KMS-11 (cell line): ENCODE measurements around the gene ITGAV.

Experiments used
- H2AFZ ChIP-seq: fragments of 200-600 bp; sonication (generic); 2 replicates; pipeline ENCODE4 v1.6.1; 2016; ENCODE audit warnings: antibody characterized with exemption, mixed run types, low read depth
- H3K27ac ChIP-seq: fragments of 200-600 bp; sonication (generic); 2 replicates; pipeline ENCODE4 v1.6.1; 2016; ENCODE audit warnings: mild to moderate bottlenecking, mixed run types
- H3K27me3 ChIP-seq: fragments of 200-600 bp; sonication (generic); 2 replicates; pipeline ENCODE4 v1.6.1; 2017; ENCODE audit warnings: mild to moderate bottlenecking, low read depth, mixed run types, moderate library complexity; ENCODE audit not compliant: insufficient read depth
- H3K36me3 ChIP-seq: fragments of 200-600 bp; sonication (generic); 2 replicates; pipeline ENCODE4 v1.6.1; 2017; ENCODE audit warnings: mild to moderate bottlenecking, mixed run types; ENCODE audit not compliant: insufficient read depth
- H3K4me1 ChIP-seq: fragments of 200-600 bp; sonication (generic); 2 replicates; pipeline ENCODE4 v1.6.1; 2016; ENCODE audit warnings: mild to moderate bottlenecking, low read depth, mixed run types; ENCODE audit not compliant: poor library complexity, severe bottlenecking
- H3K4me2 ChIP-seq: fragments of 200-600 bp; sonication (generic); 2 replicates; pipeline ENCODE4 v1.7.0; 2016; ENCODE audit warnings: mild to moderate bottlenecking, mixed run types
- H3K4me3 ChIP-seq: fragments of 200-600 bp; sonication (generic); IDR thresholded peaks from 2 replicates; pipeline ENCODE4 v1.6.1; 2017; ENCODE audit warnings: low read depth, low read length, mixed read lengths; ENCODE audit not compliant: insufficient read depth
- H3K79me2 ChIP-seq: fragments of 200-600 bp; sonication (generic); 2 replicates; pipeline ENCODE4 v1.6.1; 2016; ENCODE audit warnings: low read depth, mixed run types; ENCODE audit not compliant: insufficient read depth
- H3K9ac ChIP-seq: fragments of 200-600 bp; sonication (generic); 2 replicates; pipeline ENCODE4 v1.6.1; 2016; ENCODE audit warnings: mild to moderate bottlenecking, mixed run types
- H4K20me1 ChIP-seq: fragments of 200-600 bp; sonication (generic); 2 replicates; pipeline ENCODE4 v1.6.1; 2016; ENCODE audit warnings: mild to moderate bottlenecking, mixed run types; ENCODE audit not compliant: insufficient read depth
- TF ChIP-seq, protein P1 (sequence below): fragments of 200-600 bp; sonication (generic); conservative IDR thresholded peaks from 2 replicates; pipeline ENCODE4 v1.6.1; 2017; ENCODE audit warnings: low read depth, mild to moderate bottlenecking, antibody characterized with exemption, low read length, moderate library complexity, mixed read lengths

Gene ITGAV

DNA sequence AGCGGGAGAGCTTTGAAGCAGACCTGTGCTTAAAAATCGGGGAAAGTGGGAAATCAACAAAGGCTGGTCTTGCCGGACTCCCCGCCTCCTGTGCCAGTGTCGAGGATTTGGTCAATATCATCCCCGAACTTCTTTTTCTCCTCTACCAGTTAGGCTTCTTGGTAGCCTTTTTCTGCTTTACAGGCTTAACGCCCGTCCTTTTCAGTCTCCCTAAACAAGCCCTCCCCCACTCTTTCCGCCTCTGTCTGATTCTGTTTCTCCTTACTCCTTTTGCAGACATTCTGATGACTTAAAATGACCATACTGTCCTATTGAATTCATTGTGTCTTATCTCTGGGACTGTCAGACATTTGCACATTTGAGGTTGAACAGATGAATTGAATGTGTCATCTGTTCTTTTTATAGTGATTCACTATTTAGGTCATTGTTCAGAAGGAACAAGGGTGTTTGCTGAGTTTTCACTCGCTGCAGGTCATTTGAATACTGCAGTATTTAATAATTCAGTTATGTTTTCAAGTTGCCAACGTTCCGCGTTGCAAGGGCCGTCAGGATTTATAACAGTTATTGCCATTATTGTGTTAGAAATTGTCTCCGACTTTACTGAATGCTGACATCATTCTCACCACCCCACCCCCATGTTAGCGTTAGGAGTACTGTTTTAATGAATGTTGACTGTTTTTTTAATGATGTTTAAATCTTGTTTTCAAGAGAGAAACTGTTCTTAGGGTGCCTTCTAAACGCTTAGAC is 1.1 kb downstream of the ITGAV start:
- peaks cover 45% of the 10 kb centered on the region for H3K79me2 ChIP-seq
- H3K4me3 ChIP-seq: peak overlapping the region; percentile 95
- peak overlapping the region; percentile 89 for H3K4me2 ChIP-seq
- H4K20me1 ChIP-seq: no peaks in the 10 kb centered on the region
- peak overlapping the region; percentile 99 for H2AFZ ChIP-seq
- H3K36me3 ChIP-seq: no peaks in the 10 kb centered on the region
- H3K27me3 ChIP-seq: no peaks in the 10 kb centered on the region
- peaks cover 27% of the 10 kb centered on the region for H3K4me1 ChIP-seq
- TF ChIP-seq, protein P1, sequence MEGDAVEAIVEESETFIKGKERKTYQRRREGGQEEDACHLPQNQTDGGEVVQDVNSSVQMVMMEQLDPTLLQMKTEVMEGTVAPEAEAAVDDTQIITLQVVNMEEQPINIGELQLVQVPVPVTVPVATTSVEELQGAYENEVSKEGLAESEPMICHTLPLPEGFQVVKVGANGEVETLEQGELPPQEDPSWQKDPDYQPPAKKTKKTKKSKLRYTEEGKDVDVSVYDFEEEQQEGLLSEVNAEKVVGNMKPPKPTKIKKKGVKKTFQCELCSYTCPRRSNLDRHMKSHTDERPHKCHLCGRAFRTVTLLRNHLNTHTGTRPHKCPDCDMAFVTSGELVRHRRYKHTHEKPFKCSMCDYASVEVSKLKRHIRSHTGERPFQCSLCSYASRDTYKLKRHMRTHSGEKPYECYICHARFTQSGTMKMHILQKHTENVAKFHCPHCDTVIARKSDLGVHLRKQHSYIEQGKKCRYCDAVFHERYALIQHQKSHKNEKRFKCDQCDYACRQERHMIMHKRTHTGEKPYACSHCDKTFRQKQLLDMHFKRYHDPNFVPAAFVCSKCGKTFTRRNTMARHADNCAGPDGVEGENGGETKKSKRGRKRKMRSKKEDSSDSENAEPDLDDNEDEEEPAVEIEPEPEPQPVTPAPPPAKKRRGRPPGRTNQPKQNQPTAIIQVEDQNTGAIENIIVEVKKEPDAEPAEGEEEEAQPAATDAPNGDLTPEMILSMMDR: no peak
- H3K9ac ChIP-seq: peak overlapping the region; percentile 72
- H3K27ac ChIP-seq: peak overlapping the region; percentile 73

DNA sequence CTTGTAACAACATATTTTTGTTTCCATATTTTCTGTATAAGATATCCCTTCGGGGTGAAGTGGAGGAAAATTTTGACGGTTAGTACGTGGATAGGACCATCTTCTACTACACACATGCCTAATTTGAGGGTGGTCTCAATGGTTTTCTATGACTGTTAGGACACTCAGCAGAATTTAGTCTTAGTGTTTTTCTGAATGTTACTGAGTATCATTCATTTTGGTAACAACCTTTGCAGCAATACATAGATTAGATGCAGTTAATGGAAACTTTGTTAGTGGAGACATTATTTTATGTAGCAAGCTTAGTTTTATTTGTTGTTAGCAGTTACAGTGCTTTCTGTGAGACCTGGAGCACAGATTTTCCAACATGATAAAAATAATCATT is 1.6 kb downstream of the ITGAV start:
- TF ChIP-seq, protein P1: no peak
- peaks cover 27% of the 10 kb centered on the region for H3K4me1 ChIP-seq
- no peaks in the 10 kb centered on the region for H3K36me3 ChIP-seq
- H3K4me2 ChIP-seq: peak overlapping the region; percentile 89
- H3K4me3 ChIP-seq: peak overlapping the region; percentile 95
- H4K20me1 ChIP-seq: no peaks in the 10 kb centered on the region
- no peaks in the 10 kb centered on the region for H3K27me3 ChIP-seq
- H3K79me2 ChIP-seq: peaks cover 51% of the 10 kb centered on the region
- peak overlapping the region; percentile 73 for H3K27ac ChIP-seq
- peak overlapping the region; percentile 99; the same call in 1 of the 2 replicates for H2AFZ ChIP-seq
- H3K9ac ChIP-seq: peak overlapping the region; percentile 72; the same call in 1 of the 2 replicates

DNA sequence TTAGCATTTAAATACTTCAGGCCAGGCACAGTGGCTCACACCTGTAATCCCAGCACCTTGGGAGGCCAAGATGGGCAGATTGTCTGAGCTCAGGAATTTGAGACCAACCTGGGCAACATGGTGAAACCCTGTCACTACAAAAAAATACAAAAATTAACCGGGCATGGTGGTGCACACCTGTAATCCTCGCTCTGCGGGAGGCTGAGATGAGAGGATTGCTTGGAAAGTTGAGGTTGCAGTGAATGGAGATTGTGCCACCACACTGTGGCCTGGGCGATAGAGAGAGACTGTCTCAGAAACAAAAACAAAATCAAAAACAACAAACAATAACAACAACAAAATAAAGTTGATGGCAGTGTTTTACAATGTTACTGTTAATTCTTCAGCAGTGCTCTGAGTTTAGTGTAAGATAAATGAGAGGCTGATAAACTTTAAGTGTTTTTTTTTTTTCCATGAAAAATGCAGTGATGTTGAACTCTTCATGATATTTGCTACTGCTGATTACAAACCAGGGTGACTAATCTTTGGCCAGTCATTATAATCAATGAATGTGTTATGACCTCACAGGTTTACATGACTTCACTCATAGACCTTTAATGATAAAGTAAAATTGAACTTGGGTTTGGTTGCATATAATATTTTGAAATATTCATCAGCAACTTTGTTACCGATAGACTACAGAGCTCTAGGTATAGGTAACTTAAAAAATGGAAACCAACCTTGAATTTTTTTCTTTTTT is 2.5 kb downstream of the ITGAV start:
- H3K27ac ChIP-seq: peak overlapping the region; percentile 73; the same call in 1 of the 2 replicates
- H3K27me3 ChIP-seq: no peaks in the 10 kb centered on the region
- H3K36me3 ChIP-seq: no peaks in the 10 kb centered on the region
- H3K4me1 ChIP-seq: peaks cover 27% of the 10 kb centered on the region
- H3K79me2 ChIP-seq: peaks cover 51% of the 10 kb centered on the region
- no peak overlapping the region for H2AFZ ChIP-seq
- TF ChIP-seq, protein P1: no peak
- H4K20me1 ChIP-seq: no peaks in the 10 kb centered on the region
- peak overlapping the region; percentile 89 for H3K4me2 ChIP-seq
- peak overlapping the region; percentile 72; the same call in 1 of the 2 replicates for H3K9ac ChIP-seq
- no peak overlapping the region for H3K4me3 ChIP-seq

DNA sequence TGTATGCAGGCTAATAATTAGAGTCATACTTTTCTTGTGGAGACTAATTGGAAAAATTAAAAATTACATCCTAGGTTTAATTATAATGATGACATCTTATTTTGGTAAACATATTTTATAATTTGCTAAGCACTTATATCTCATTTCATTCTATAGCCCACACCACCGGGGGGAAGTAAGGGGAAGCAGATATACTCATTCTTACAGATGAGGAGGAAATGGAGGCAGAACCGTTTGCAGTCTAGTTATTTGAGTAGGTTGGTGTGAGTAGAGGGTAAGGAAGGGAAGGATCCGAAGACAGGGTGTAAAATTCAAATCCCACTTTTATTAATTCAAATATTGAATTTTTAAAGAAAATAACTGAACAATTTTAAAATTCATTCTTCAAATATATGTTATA is 3.7 kb downstream of the ITGAV start:
- Histone ChIP-seq H3K4me2 (no peak overlapping the region), H3K27ac (no peak overlapping the region), H3K36me3 (no peaks in the 10 kb centered on the region), H3K79me2 (peaks cover 51% of the 10 kb centered on the region), H3K9ac (no peak overlapping the region), H4K20me1 (no peaks in the 10 kb centered on the region), H3K27me3 (no peaks in the 10 kb centered on the region), H3K4me3 (no peak overlapping the region), H2AFZ (no peak overlapping the region), H3K4me1 (peaks cover 27% of the 10 kb centered on the region)
- TF ChIP-seq, protein P1: no peak
